Inflammatory macrophage (primary cell): ENCODE results near the gene RASSF10.
"Not testable (repeated sequence)": the region's sequence is repeated elsewhere in the genome, so short reads cannot be mapped to it uniquely, and the experiment has no call there.

Experiments
- DNase-seq, 2 donors: peaks; one replicate each; pipeline ENCODE4 v3.0.0-alpha.2; 2020 to 2022

RASSF10 gene

DNA sequence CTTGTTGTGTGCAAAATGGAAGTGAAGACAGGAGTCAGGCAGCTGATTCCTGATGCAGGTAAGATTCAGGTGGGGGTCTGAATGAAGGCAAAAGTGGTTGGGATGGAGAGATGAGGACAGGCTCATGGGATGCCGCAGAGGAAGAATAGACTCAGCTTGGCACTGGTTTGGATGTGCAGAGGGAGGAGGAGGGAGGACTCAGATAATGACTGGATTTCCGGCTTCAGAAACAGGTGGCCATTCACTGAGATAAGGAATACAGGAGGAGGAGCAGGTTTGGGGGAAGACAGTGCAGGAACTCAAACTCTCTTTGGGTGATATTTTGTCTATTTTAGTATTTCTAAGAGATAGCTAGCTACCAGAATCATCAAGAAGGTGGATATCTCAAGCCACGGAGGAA lies 19.2 kb downstream of the RASSF10 start:
- no peak for DNase-seq

GRCh38 chr11:13029872-13030271 lies 20.8 kb downstream of the RASSF10 start:
- no peak for DNase-seq

DNA sequence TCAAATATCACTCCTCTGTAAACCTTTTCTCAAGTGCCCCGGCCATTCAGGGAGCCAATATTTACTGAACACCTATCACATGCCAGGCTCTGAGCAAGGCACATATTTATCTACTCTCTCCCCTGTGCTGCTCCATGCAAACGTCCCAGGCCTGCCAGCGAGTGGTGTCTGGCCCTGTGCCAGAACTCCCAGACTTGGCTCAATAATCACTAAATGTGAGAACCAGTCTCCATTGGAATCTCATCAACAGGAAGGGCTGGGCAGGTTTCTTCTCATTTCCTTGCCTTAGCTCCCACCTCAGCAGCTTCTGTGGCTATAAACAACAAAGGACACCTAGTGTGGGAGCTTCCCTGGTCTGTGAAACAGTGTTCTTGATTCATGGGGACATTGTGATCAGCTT lies 21.7 kb downstream of the RASSF10 start:
- DNase-seq: no peak

DNA sequence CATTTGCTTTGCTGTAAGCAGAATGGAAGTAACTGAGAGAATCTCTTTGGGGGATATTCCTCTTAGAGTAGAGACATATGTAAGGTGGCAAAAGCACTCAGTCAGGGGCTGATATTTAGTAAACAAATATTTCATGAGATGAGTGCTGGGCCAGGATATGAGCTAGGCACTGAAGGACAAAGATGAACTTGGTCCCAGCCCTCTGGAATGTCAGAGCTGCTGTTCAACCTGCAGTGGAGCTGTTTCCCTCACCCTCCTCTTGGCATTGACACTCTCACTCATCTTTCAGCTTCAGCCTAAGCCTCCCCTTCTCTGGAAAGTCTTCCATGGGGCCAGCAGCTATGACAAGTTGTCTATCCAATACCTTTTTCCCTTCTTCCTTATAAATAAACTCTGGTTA lies 22.2 kb downstream of the RASSF10 start:
- DNase-seq: no peak

- no peak for DNase-seq
Observed at GRCh38 chr11:13033760-13034533, 24.8 kb downstream of the RASSF10 start.

- DNase-seq: no peak
Observed at GRCh38 chr11:13035711-13036110, 26.6 kb downstream of the RASSF10 start.

- DNase-seq: no peak
Observed at GRCh38 chr11:13036235-13036634, 27.1 kb downstream of the RASSF10 start.

GRCh38 chr11:13038366-13038765 lies 29.2 kb downstream of the RASSF10 start:
- DNase-seq: no peak

GRCh38 chr11:13039126-13039525 lies 30.0 kb downstream of the RASSF10 start:
- DNase-seq: no peak

DNA sequence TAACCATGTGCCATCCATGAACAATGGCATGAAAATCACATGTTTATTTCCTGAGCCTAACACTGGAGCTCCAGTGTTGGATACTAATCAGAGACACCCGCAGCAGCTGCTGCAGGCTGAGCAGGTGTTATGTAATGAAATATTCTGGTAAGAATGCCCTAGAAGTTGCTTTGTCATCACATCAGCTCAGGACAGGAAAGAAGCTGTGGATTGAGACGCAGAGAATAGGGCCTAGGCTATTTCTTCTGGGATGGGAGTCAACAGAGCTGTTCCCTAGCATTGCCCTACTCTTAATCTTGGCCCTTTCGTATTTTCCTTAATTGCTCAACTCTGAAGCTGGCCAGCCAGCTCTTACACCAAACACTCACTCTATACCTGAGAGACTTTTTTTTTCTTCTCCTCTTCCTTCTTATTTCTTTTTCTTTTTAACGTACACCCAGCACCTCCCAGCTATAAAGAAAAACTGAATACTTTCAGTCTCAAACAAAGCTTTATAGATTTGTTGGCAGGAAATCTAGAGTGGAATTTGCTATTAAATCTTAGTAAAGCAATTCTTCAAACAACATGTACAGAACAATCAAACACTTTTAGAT lies 31.9 kb downstream of the RASSF10 start:
- no peak for DNase-seq

DNA sequence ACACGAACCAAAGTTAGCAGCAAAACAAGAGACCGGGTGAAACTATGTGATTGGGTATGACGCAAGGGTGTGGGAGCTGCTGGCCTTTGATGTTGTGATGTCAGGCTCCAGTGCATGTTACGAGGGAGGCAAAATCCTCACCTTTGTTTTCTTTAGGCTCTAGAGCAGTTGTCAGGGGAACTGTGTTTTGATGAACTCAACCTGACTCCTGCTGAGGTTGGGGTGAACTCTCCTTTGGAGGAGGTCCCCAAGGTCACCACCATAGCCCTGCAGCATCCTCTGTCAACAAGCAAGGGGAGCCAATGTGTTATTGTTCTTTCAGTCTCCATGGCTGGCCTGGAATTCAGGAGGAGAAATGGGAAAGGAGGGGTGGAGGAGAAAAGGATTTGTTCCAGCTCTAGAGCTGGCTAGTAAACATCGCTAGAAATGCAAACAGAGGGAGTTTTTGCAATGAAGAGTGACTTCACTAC lies 33.8 kb downstream of the RASSF10 start:
- no peak for DNase-seq

GRCh38 chr11:13043912-13044628 lies 35.0 kb downstream of the RASSF10 start:
- no peak for DNase-seq

DNA sequence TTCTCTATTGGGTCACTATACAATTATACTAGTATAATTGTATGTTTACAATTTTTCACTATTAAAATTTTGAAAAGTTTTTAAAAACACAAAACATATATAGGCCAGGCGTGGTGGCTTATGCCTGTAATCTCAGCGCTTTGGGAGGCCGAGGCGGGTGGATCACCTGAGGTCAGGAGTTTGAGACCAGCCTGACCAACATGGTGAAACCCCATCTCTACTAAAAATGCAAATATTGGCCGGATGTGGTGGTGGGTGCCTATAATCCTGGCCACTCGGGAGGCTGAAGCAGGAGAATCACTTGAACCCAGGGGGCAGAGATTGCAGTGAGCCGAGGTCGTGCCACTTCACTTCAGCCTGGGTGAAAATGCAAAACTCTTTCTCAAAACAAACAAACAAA lies 36.0 kb downstream of the RASSF10 start:
- not testable (repeated sequence) for DNase-seq

DNA sequence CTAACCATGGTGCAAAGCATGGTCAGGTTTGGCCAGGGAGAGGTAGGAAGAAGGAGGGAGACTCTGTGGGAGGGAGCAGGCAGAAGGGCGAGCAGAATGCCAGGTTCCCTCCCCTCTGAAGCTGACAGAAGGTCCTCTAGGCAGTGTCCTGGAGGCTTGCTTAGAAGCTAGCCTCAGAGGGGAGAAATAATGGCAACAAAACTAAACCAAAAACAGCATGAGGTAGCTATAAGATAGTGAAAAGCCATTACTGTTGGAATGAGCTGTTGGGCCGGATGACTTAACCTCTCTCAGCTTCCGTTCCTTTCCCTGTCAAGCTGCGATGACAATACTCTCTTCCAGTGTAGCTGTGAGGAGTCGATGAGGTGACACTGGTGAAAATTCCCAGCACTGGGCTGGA lies 36.6 kb downstream of the RASSF10 start:
- DNase-seq: no peak

GRCh38 chr11:13046637-13047570 lies 37.8 kb downstream of the RASSF10 start:
- DNase-seq: no peak

GRCh38 chr11:13047884-13048283 lies 38.8 kb downstream of the RASSF10 start:
- DNase-seq: no peak

DNA sequence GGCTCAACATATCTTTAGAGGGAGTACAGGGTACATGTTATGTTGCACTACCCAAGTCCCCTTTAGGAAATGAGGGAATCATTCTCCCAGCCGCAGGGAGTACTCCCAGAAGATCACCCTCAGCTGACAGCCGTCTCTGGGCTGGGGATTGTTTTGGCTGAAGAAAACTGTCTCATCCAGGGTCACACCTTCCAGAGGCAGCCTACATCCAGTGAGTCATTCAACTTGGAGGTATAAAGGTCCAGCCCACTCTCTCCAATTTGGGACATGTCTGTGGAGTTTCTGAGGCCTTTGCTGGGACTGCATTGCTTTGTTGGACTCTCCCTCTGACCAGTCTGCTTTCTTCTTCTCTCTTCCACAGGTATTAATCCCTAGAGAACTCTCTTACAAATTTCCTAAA lies 42.1 kb downstream of the RASSF10 start:
- DNase-seq: no peak

DNA sequence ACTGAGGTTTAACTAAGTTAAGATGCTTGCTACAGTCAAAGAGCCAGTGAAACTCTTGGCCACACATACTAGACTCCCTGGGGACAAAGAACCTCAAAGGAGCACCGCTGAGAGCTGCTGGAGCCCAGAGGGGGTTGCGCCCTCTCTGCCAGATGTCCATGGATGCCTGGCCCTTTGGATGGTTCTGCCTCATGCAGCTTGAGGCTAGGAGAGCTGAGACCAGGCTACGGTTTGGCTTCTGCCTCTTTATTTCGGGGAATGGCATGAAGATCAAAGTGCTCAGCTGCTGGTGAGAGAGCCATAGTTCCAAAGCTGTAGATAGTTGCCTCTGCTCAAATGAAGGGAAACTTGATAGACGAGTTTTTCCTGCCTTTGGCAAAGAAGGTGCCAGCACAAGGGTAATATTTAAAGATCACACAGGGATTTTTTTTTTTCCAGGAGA lies 43.0 kb downstream of the RASSF10 start:
- no peak for DNase-seq

DNA sequence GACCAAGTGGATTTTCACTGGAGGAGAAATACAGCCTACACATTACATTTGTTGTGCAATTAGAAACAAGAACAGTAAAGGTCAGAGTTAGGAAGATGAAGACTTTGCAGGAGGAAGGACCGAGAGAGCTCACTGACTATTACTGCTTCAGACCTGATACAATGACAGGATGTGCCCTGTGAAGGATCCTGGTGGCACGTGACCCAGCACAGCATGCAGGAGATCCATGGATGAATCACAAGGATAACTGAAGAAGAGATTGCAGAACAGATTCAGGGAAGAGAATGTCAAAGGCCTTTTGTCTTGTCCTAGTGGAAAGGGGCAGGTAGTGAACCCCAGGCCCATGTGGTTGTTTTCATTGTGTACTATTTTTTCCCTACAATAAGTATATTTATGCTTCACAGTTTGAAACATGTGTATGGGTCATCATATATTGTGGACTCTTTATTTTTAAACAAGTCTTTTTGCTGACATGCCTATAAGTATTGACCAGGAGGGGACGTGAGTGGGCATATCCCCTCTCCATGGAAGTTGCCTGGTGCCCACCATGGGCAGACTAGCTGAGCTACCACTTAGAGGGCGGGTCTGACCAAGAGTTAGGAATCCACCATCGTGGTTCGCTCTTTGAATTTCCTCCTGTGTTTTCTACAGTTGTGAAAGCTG lies 44.3 kb downstream of the RASSF10 start:
- no peak for DNase-seq

DNA sequence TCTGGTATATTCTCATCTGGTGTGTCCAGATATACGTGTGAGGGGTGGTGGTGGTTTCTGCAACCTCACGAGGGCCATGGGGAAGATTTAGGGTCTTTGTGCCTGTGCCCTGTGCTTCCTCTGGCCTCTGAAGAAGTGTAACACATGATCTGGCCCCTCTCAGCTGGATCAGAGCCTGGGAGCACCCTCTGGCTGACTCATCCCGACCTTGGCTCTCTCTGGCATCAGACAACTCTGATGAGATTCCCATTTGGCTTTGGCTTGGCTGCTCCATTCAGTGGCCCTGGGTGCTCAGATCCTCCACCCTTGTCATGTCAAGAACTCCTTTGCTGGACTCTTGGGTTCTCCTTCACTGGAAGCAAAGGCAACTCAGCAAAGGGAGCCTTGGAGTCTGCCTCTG lies 45.2 kb downstream of the RASSF10 start:
- DNase-seq: no peak

DNA sequence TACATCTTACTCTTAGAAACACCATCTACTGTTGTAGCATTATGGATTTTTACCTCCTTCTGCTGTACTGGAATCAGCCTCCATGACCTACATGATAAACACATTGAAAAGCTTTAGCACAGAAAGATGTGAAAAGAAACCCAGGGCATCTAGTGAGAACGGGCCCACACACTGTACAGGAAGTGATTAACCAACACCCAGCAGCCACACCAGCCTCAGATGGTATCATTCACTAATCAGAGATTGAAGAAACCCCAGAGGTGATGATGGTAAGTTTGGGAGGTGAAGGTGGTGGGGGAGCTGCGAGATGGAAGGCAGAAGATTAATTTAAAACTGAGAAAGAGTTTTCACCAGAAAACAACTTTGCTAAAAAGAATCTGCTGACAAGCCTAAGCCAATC lies 46.1 kb downstream of the RASSF10 start:
- no peak for DNase-seq
